Effector memory CD4-positive, alpha-beta T cell (primary cell): ENCODE measurements around the gene PRDM10.
A peak's percentile ranks its signal among the peaks of the same experiment; 100 is the strongest.

Experiments used
- DNase-seq, 3 donors: peaks; one replicate each; pipeline ENCODE4 v3.0.0-alpha.2; 2020
- H3K27ac ChIP-seq: 2 replicates; pipeline ENCODE4 v1.7.0; 2013; ENCODE audit warnings: mild to moderate bottlenecking, low read length, moderate library complexity; ENCODE audit not compliant: insufficient read depth, poor library complexity, severe bottlenecking
- H3K27me3 ChIP-seq: replicated peaks from 2 replicates; pipeline ENCODE4 v1.7.0; 2013; ENCODE audit warnings: mild to moderate bottlenecking, low read length; ENCODE audit not compliant: insufficient read depth, control insufficient read depth, poor library complexity, severe bottlenecking
- H3K36me3 ChIP-seq: 2 replicates; pipeline ENCODE4 v1.7.0; 2013; ENCODE audit warnings: mild to moderate bottlenecking, low read length, moderate library complexity; ENCODE audit not compliant: control insufficient read depth, insufficient read depth
- H3K4me1 ChIP-seq: 2 replicates; pipeline ENCODE4 v1.7.0; 2013; ENCODE audit warnings: low read length, mild to moderate bottlenecking; ENCODE audit not compliant: control insufficient read depth, insufficient read depth, poor library complexity, severe bottlenecking
- H3K4me3 ChIP-seq: 2 replicates; pipeline ENCODE4 v1.7.0; 2013; ENCODE audit warnings: low read length, low read depth, mild to moderate bottlenecking; ENCODE audit not compliant: insufficient read depth, poor library complexity, severe bottlenecking
- H3K9me3 ChIP-seq: 2 replicates; pipeline ENCODE4 v1.7.0; 2013; ENCODE audit warnings: mild to moderate bottlenecking, low read length, moderate library complexity; ENCODE audit not compliant: control insufficient read depth
- total RNA-seq, 3 donors: gene quantifications; one replicate each; lab custom pipeline; 2026; lab: John Stamatoyannopoulos, UW

Gene PRDM10
- 12.1 to 24.0 (median 22.3) reads per million in 3 donors for total RNA-seq

GRCh38 chr11:130002352-130002845, at the start of gene PRDM10:
Gene PRDM10 (minus strand): TSS chr11:130002835. CDS start chr11:129960964, 41,871 bp downstream.
- Histone ChIP-seq H3K4me3 (peak within 1 kb of the TSS; percentile 79), H3K9me3 (no peaks in the 10 kb centered on the region), H3K27me3 (no peaks in the 10 kb centered on the region), H3K4me1 (peaks cover 8% of the 10 kb centered on the region), H3K36me3 (no peaks in the 10 kb centered on the region), H3K27ac (peak within 1 kb of the TSS; percentile 99)
- peak; percentile 86 to 89 (median 87) for DNase-seq

GRCh38 chr11:130051082-130051481, 48.4 kb upstream of the PRDM10 start:
- H3K36me3 ChIP-seq = no peaks in the 10 kb centered on the region
- H3K4me1 ChIP-seq = no peaks in the 10 kb centered on the region
- no peak overlapping the region for H3K4me3 ChIP-seq
- no peak overlapping the region for H3K27ac ChIP-seq
- H3K9me3 ChIP-seq = no peaks in the 10 kb centered on the region
- DNase-seq = no peak
- no peaks in the 10 kb centered on the region for H3K27me3 ChIP-seq

- Histone ChIP-seq H3K27ac (no peak overlapping the region), H3K4me1 (no peaks in the 10 kb centered on the region), H3K27me3 (no peaks in the 10 kb centered on the region), H3K4me3 (no peak overlapping the region), H3K9me3 (no peaks in the 10 kb centered on the region), H3K36me3 (no peaks in the 10 kb centered on the region)
- DNase-seq = no peak
Measured at GRCh38 chr11:130050257-130050656, 47.6 kb upstream of the PRDM10 start.

GRCh38 chr11:130049328-130049771, 46.7 kb upstream of the PRDM10 start:
- Histone ChIP-seq H3K4me1 (no peaks in the 10 kb centered on the region), H3K36me3 (no peaks in the 10 kb centered on the region), H3K27ac (no peak overlapping the region), H3K9me3 (no peaks in the 10 kb centered on the region), H3K4me3 (no peak overlapping the region), H3K27me3 (no peaks in the 10 kb centered on the region)
- DNase-seq = no peak

GRCh38 chr11:130047141-130047540, 44.5 kb upstream of the PRDM10 start:
- Histone ChIP-seq H3K27me3 (no peaks in the 10 kb centered on the region), H3K4me3 (no peak overlapping the region), H3K9me3 (no peaks in the 10 kb centered on the region), H3K4me1 (no peaks in the 10 kb centered on the region), H3K27ac (no peak overlapping the region), H3K36me3 (no peaks in the 10 kb centered on the region)
- no peak for DNase-seq

- no peak for DNase-seq
- H3K9me3 ChIP-seq = no peaks in the 10 kb centered on the region
- no peaks in the 10 kb centered on the region for H3K36me3 ChIP-seq
- H3K4me3 ChIP-seq = no peak overlapping the region
- no peaks in the 10 kb centered on the region for H3K4me1 ChIP-seq
- no peaks in the 10 kb centered on the region for H3K27me3 ChIP-seq
- H3K27ac ChIP-seq = no peak overlapping the region
Measured at GRCh38 chr11:130043575-130043974, 40.9 kb upstream of the PRDM10 start.

- H3K4me1 ChIP-seq = no peaks in the 10 kb centered on the region
- no peak overlapping the region for H3K27ac ChIP-seq
- no peaks in the 10 kb centered on the region for H3K36me3 ChIP-seq
- no peaks in the 10 kb centered on the region for H3K9me3 ChIP-seq
- H3K4me3 ChIP-seq = no peak overlapping the region
- DNase-seq = no peak
- no peaks in the 10 kb centered on the region for H3K27me3 ChIP-seq
Measured at GRCh38 chr11:130042093-130042591, 39.5 kb upstream of the PRDM10 start.

- Histone ChIP-seq H3K27ac (no peak overlapping the region), H3K4me3 (no peak overlapping the region), H3K36me3 (no peaks in the 10 kb centered on the region), H3K27me3 (no peaks in the 10 kb centered on the region), H3K4me1 (no peaks in the 10 kb centered on the region), H3K9me3 (no peaks in the 10 kb centered on the region)
- DNase-seq = no peak
Measured at GRCh38 chr11:130040281-130040940, 37.8 kb upstream of the PRDM10 start.

GRCh38 chr11:130037881-130038585, 35.4 kb upstream of the PRDM10 start:
- DNase-seq = no peak
- no peaks in the 10 kb centered on the region for H3K36me3 ChIP-seq
- H3K27ac ChIP-seq = no peak overlapping the region
- H3K4me1 ChIP-seq = no peaks in the 10 kb centered on the region
- H3K9me3 ChIP-seq = no peaks in the 10 kb centered on the region
- no peaks in the 10 kb centered on the region for H3K27me3 ChIP-seq
- H3K4me3 ChIP-seq = no peak overlapping the region

- DNase-seq = no peak
- Histone ChIP-seq H3K36me3 (no peaks in the 10 kb centered on the region), H3K27me3 (no peaks in the 10 kb centered on the region), H3K9me3 (no peaks in the 10 kb centered on the region), H3K4me1 (no peaks in the 10 kb centered on the region), H3K27ac (no peak overlapping the region), H3K4me3 (no peak overlapping the region)
Measured at GRCh38 chr11:130037058-130037457, 34.4 kb upstream of the PRDM10 start.
